GM12873 (cell line): ENCODE measurements around the gene MAP3K20.

Experiments used
- TF ChIP-seq, protein P1 (sequence below): IDR thresholded peaks from 2 replicates; pipeline ENCODE4 v1.5.1; 2012; ENCODE audit warnings: low read depth, mild to moderate bottlenecking, moderate library complexity, low read length, control low read depth; ENCODE audit not compliant: insufficient read depth; ENCODE audit errors: missing control alignments

The MAP3K20 gene

DNA sequence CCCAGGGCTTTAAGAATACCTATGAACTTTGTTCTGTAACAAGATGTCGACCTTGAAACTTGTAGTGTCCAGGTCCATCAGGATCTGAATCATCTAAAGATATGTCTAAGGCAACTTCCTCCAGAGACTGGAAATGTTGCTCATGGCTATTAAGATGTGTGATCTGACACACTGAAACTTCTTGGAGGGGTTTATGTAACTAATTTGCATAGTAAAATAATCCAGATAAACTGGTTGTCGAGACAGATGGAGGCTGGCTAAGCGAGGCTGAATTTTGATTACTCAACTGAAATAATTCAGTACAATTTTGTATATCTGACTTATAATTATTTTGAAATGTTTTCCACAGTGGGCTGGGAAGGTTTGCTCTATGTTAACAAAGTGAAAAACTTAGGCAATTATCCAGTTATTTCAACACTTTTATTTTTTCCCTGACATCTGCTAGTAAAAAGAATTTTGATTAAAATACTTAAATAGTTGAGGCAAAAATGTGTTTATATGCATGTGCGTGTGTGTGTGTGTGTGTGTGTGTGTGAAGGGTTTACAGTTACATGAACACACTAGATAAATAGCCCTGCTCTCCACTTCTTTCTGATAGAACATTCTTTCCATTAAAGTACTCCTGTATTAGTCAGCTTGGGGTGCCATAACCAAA is 11.4 kb upstream of the MAP3K20 start:
- TF ChIP-seq, protein P1, sequence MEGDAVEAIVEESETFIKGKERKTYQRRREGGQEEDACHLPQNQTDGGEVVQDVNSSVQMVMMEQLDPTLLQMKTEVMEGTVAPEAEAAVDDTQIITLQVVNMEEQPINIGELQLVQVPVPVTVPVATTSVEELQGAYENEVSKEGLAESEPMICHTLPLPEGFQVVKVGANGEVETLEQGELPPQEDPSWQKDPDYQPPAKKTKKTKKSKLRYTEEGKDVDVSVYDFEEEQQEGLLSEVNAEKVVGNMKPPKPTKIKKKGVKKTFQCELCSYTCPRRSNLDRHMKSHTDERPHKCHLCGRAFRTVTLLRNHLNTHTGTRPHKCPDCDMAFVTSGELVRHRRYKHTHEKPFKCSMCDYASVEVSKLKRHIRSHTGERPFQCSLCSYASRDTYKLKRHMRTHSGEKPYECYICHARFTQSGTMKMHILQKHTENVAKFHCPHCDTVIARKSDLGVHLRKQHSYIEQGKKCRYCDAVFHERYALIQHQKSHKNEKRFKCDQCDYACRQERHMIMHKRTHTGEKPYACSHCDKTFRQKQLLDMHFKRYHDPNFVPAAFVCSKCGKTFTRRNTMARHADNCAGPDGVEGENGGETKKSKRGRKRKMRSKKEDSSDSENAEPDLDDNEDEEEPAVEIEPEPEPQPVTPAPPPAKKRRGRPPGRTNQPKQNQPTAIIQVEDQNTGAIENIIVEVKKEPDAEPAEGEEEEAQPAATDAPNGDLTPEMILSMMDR: no peak

DNA sequence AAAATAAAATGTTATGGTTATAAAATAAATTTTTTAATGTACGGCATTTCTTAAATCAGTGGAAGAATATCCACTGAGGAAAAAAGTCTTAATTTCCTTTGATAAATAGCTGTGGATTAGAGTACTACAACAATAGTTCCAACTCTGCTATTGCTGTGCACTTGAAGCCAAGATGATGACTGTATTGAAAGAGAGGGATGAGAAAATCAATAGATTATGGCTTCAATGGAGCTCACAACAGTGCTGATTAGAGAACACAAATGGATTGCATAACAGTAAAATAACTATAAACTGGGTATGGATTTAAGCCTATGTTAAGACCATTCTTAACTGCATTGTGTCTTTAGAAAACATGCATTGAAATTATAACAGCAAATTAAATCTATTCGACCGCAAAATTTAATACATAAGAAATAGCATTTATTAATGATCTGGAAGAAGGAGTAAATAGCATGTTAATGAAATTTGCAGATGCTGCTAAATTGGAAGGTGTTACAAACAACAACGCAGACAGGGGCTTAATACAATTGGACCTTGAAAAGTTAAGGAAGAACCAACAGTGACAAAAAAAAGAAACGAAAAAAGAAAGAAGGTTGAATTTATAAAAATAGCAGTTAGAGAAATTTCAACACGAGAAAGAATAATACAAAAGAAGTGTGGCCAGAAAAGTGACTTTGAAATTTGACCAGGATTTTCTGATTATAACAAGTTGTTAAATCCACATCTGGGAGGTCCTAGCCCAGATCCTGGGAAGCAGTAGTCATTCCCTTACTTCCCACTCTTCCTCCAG is 8.6 kb upstream of the MAP3K20 start:
- TF ChIP-seq, protein P1: no peak

DNA sequence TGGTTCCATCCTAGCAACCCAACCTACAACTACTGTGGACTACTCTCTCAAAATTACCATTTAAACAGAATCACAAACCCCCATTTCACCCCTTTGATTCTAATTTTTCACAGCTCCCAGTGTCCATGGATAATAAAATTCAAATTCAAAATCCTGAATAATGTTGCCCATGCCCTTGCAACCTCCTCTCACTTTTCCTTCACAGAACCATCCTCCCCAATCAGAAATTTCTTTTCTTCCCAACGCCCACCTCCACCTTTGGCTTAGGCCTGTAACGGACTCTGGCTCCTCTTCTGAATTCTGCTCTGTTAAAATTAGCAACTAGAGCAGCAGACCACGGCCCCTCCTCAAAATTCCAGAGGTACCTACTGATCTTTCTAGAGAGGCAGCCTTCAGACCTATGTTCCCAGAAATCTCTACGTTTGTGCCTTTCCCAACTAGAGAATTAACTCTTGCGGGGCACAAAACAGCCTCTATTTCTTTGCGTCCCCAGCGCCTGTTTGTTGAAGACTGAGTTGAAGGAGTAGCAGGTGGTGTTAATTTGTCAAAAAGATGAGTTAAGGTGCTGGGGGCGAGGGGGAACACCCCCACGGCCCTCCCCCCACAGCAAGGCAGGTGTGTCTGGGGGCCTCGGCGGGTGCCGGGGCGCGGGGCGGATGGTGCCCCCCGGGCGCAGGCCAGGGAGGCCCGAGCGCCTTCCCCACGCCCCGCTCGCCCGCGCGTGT is 428 bp upstream of the MAP3K20 start:
- TF ChIP-seq, protein P1: no peak

DNA sequence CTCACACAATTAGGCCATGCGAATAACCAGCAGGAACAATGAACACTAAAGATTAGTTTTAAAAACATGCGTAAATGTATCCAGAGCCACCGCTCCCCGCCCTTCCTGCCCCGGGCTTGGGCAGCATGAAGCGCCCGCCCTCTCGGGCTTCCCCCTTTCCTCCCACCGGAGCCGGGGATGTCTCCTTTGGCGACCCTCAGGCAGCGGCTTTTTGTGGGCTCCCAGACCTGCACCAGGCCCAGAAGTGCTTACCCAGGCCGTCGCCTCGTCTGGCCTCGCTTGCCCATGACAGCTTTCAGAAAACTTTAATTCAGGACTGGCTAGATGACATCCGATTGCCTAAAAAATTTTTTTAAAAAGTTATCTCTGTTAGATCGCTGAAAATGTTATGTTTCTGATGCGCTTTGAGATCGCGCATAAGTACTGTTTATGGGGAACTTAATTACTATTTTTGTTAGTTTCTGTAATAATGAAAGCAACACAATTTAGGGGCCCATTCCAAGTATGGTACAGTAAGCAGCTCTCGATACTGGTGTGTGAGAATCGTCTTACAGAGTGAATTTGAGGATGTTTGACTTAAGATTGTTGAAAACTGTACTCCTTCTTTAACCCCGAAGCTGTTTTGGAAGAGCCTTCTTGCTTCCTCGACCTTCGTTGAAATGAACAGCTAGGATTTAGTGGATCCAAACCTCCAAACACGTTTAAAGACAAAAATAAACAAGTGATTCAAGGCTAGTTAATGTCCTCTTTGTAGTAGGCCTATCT is 1.1 kb downstream of the MAP3K20 start:
- TF ChIP-seq, protein P1: no peak

DNA sequence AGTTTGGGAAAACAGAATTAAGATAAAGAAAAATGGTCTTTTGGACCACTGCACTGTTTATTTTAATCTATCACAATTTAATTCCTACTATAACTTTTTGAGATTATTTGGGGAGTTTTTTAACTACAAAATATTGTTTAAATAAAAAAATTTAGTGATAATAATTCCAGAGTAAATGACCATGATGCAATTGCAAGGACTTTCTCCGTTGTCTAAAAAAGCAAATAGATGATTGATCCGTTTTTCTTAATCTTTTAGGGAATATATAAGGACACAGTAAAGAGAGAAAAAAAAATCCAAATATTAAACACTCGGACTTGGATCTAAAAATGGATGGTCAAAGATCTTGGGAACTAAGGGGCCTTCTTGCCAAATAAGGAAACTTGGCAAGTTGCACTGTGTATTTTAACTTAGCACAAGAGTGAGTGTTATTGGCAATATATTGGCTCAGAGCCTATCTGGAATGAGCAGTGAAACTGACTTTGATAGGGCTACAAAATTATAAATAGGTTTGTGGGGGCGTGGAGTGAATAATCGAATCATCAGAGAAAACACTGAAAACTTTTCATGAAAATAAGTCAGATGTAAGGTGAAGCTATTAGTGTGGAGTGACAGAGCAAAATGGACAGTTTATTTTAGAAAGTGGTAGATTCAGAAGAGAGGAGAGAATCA is 2.0 kb downstream of the MAP3K20 start:
- TF ChIP-seq, protein P1: no peak

DNA sequence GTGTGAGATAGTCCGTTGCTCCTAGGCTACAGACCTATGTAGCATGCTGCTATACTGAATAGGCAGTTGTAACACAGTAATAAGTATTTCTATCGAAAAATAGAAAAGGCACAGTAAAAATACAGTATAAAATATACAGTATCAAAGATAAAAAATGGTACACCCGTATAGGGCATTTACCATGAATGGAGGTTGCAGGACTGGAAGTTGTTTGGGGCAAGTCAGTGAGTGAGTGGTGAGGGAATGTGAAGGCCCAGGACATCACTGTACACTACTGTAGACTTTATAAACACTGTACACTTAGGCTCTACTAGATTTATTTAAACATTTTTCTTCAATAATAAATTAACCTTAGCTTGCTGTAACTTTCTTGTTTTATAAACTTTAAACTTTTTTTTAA is 3.5 kb downstream of the MAP3K20 start:
- TF ChIP-seq, protein P1: no peak
